Measurements from ENCODE around the gene ATP8B4. TPM values are rescaled to one million over a fixed set of nuclear protein-coding genes. Genes with fewer than 3 reads are reported as not detected.

ATP8B4 gene
- total RNA-seq, 1 experiment from 2014 or later: not detected

GRCh38 chr15:50143255-50143860, 24.3 kb upstream of the ATP8B4 start:
- no TSS peak for BruUV-seq (replicated peaks)
- POLR2A ChIA-PET (ENCODE audit: unreplicated experiment): interaction anchor here (0.7 kb wide), 1 partner anchor 828 kb away, joined by 6 read pairs; no protein-coding TSS in a partner anchor

GRCh38 chr15:50141856-50142255, 22.8 kb upstream of the ATP8B4 start:
- Histone ChIP-seq H3K27me3 (ENCODE audit: low read length) (no peaks in the 10 kb centered on the region), H3K9ac (ENCODE audit: low read length) (no peak overlapping the region), H3K9me2 (replicated peaks; ENCODE audit: low read length) (no peaks in the 10 kb centered on the region), H3K27ac (ENCODE audit: low read length) (no peak overlapping the region), H3F3A (ENCODE audit: low read length, unreplicated experiment) (no peaks in the 10 kb centered on the region), H3K9me3 (ENCODE audit: low read length) (no peaks in the 10 kb centered on the region), H3K4me3 (ENCODE audit: low read length) (no peak overlapping the region), H2AFZ (ENCODE audit: low read length) (no peak overlapping the region), H3K4me1 (ENCODE audit: insufficient read depth, low read length) (peaks cover 25% of the 10 kb centered on the region), H3K79me2 (ENCODE audit: low read length) (no peaks in the 10 kb centered on the region), H3K4me2 (ENCODE audit: low read length) (no peak overlapping the region), H4K20me1 (ENCODE audit: low read length) (no peaks in the 10 kb centered on the region), H3K36me3 (ENCODE audit: low read depth, low read length) (no peaks in the 10 kb centered on the region)
- POLR2A ChIA-PET (ENCODE audit: unreplicated experiment): no interaction called here
- intact Hi-C loops (cut with micrococcal nuclease): loop anchor here (10.0 kb wide), 1 partner anchor 1177 kb away; the partner anchor contains the start of gene SHC4
- ATAC-seq (no peak), DNase-seq (no peak)
- CTCF ChIA-PET: no interaction called here
- TF ChIP-seq CTCF (conservative IDR thresholded peaks at IDR 0.05; ENCODE audit: low read depth, low read length) (no peak), EZH2 (IDR thresholded peaks at IDR 0.05; ENCODE audit: low read length, unreplicated experiment) (no peak), EZH2phosphoT487 (IDR thresholded peaks at IDR 0.05; ENCODE audit: borderline replicate concordance, low read length) (no peak)
- BruUV-seq (replicated peaks): no TSS peak

More at GRCh38 chr15:50143255-50143860, 24.3 kb upstream of the ATP8B4 start:
- Histone ChIP-seq H3K79me2 (ENCODE audit: low read length) (no peaks in the 10 kb centered on the region), H3K9me2 (replicated peaks; ENCODE audit: low read length) (no peaks in the 10 kb centered on the region), H3K9me3 (ENCODE audit: low read length) (no peaks in the 10 kb centered on the region), H3K27me3 (ENCODE audit: low read length) (no peaks in the 10 kb centered on the region), H3K27ac (ENCODE audit: low read length) (no peak overlapping the region), H3K4me2 (ENCODE audit: low read length) (no peak overlapping the region), H2AFZ (ENCODE audit: low read length) (no peak overlapping the region), H3K36me3 (ENCODE audit: low read depth, low read length) (no peaks in the 10 kb centered on the region), H3K4me3 (ENCODE audit: low read length) (no peak overlapping the region), H3K9ac (ENCODE audit: low read length) (no peak overlapping the region), H3F3A (ENCODE audit: low read length, unreplicated experiment) (no peaks in the 10 kb centered on the region), H3K4me1 (ENCODE audit: insufficient read depth, low read length) (peaks cover 14% of the 10 kb centered on the region; the same call in 1 of the 2 replicates), H4K20me1 (ENCODE audit: low read length) (no peaks in the 10 kb centered on the region)
- CTCF ChIA-PET: no interaction called here
- DNase-seq (no peak), ATAC-seq (no peak)
- TF ChIP-seq EZH2 (IDR thresholded peaks at IDR 0.05; ENCODE audit: low read length, unreplicated experiment): no peak
- no peak for TF ChIP-seq CTCF (conservative IDR thresholded peaks at IDR 0.05; ENCODE audit: low read depth, low read length)
- TF ChIP-seq EZH2phosphoT487 (IDR thresholded peaks at IDR 0.05; ENCODE audit: borderline replicate concordance, low read length): no peak
- intact Hi-C loops (cut with micrococcal nuclease): loop anchor here (10.0 kb wide), 1 partner anchor 1179 kb away; the partner anchor contains the start of gene SHC4

GRCh38 chr15:50140983-50141382, 21.9 kb upstream of the ATP8B4 start:
- Histone ChIP-seq H3K4me3 (ENCODE audit: low read length) (no peak overlapping the region), H3K9me2 (replicated peaks; ENCODE audit: low read length) (no peaks in the 10 kb centered on the region), H3K9ac (ENCODE audit: low read length) (no peak overlapping the region), H4K20me1 (ENCODE audit: low read length) (no peaks in the 10 kb centered on the region), H3K36me3 (ENCODE audit: low read depth, low read length) (no peaks in the 10 kb centered on the region), H3K9me3 (ENCODE audit: low read length) (no peaks in the 10 kb centered on the region), H3K4me2 (ENCODE audit: low read length) (no peak overlapping the region), H3F3A (ENCODE audit: low read length, unreplicated experiment) (no peaks in the 10 kb centered on the region), H3K27me3 (ENCODE audit: low read length) (no peaks in the 10 kb centered on the region), H3K4me1 (ENCODE audit: insufficient read depth, low read length) (peaks cover 19% of the 10 kb centered on the region), H3K79me2 (ENCODE audit: low read length) (no peaks in the 10 kb centered on the region), H2AFZ (ENCODE audit: low read length) (no peak overlapping the region), H3K27ac (ENCODE audit: low read length) (no peak overlapping the region)
- ATAC-seq (no peak), DNase-seq (no peak)
- no TSS peak for BruUV-seq (replicated peaks)
- ChIA-PET POLR2A (ENCODE audit: unreplicated experiment) (no interaction called here), CTCF (no interaction called here)
- no peak for TF ChIP-seq CTCF (conservative IDR thresholded peaks at IDR 0.05; ENCODE audit: low read depth, low read length)
- TF ChIP-seq EZH2 (IDR thresholded peaks at IDR 0.05; ENCODE audit: low read length, unreplicated experiment): no peak
- no peak for TF ChIP-seq EZH2phosphoT487 (IDR thresholded peaks at IDR 0.05; ENCODE audit: borderline replicate concordance, low read length)
- intact Hi-C loops (cut with micrococcal nuclease): loop anchor here (10.0 kb wide), 1 partner anchor 1176 kb away; the partner anchor contains the start of gene SHC4

Measured in PC-3 (cell line).